ENCODE results near the gene GPN2. TPM values are rescaled to one million over a fixed set of nuclear protein-coding genes. Genes with fewer than 3 reads are reported as not detected.

The GPN2 gene
- total and polyA plus RNA-seq, 2 of the 4 experiments (the other 2 are of a cell fraction) = 15.4 to 22.2 TPM

DNA sequence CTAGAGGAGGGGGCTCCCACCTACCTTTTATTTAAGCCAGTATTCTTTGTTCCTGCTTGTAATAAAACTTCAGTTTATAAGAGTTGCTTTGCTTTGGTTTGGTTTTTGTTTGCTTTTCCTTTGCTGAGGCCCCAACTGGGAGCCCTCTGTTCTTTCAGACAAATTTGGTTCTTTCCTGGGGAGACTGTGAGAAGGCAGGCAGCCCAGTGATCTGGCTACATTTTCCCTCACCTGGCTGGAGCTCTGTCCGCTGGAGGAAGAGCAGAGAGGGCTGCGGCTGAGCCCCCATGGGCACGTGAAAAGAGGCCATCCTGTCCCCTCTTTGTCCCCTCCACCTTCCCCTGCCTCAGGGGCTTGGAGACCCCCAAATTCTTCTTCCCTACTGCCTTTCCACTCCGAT is 34.4 kb downstream of the GPN2 start:
- TF ChIP-seq POLR2A (IDR thresholded peaks at IDR 0.05; ENCODE audit: low read depth, low read length) (no peak), SMC3 (IDR thresholded peaks at IDR 0.05; ENCODE audit: low read depth, low read length) (no peak), FOS (IDR thresholded peaks at IDR 0.05; ENCODE audit: low read depth, low read length) (no peak), RFX5 (IDR thresholded peaks at IDR 0.05; ENCODE audit: low read depth, low read length) (no peak), RAD21 (IDR thresholded peaks at IDR 0.05; ENCODE audit: low read length) (no peak), ELK1 (IDR thresholded peaks at IDR 0.05; ENCODE audit: borderline replicate concordance, low read depth, low read length) (no peak), MXI1 (IDR thresholded peaks at IDR 0.05; ENCODE audit: borderline replicate concordance, low read depth, low read length) (no peak), CHD1 (IDR thresholded peaks at IDR 0.05; ENCODE audit: low read depth, low read length) (no peak), MAZ (IDR thresholded peaks at IDR 0.05; ENCODE audit: borderline replicate concordance, low read depth, low read length) (no peak), CTCF (conservative IDR thresholded peaks at IDR 0.05; ENCODE audit: low read depth, low read length) (no peak), USF2 (IDR thresholded peaks at IDR 0.05; ENCODE audit: low read depth, low read length) (no peak), NFE2L2 (IDR thresholded peaks at IDR 0.05; ENCODE audit: low read depth, low read length) (no peak), CEBPB (IDR thresholded peaks at IDR 0.05; ENCODE audit: low read depth, low read length) (no peak), BHLHE40 (IDR thresholded peaks at IDR 0.05; ENCODE audit: low read depth, low read length) (no peak)
- Histone ChIP-seq H4K20me1 (ENCODE audit: insufficient read depth, low read length) (peaks cover 4% of the 10 kb centered on the region; the same call in 1 of the 2 replicates), H2AK5ac (ENCODE audit: low read depth, low read length) (no peak overlapping the region), H4K8ac (ENCODE audit: low read depth in 2 of 2, low read length in 2 of 2) (no peak overlapping the region), H3K4ac (ENCODE audit: low read depth, low read length) (no peak overlapping the region), H3K4me3 (ENCODE audit: insufficient read depth, low read depth, low read length) (no peak overlapping the region), H3K9ac (ENCODE audit: low read depth, low read length) (no peak overlapping the region), H3K4me2 (ENCODE audit: low read depth, low read length) (no peak overlapping the region), H3K27ac (ENCODE audit: insufficient read depth, low read length) (no peak overlapping the region), H2BK5ac (ENCODE audit: low read depth, low read length, poor library complexity, severe bottlenecking) (no peak overlapping the region), H4K5ac (ENCODE audit: low read depth, low read length) (no peak overlapping the region), H3K4me1 (ENCODE audit: control insufficient read depth, insufficient read depth, low read length) (no peaks in the 10 kb centered on the region), H2AFZ (replicated peaks; ENCODE audit: low read length, poor library complexity) (no peak overlapping the region), H4K91ac (ENCODE audit: insufficient read depth, low read depth, low read length) (no peak overlapping the region), H2BK15ac (ENCODE audit: low read depth, low read length) (no peak overlapping the region), H3K9me1 (ENCODE audit: insufficient read depth, low read length) (no peaks in the 10 kb centered on the region), H3K9me3 (ENCODE audit: control insufficient read depth, insufficient read depth, low read length) (no peaks in the 10 kb centered on the region), H3K56ac (ENCODE audit: extremely low read depth, insufficient read depth, low read length) (no peak overlapping the region), H3K79me1 (ENCODE audit: low read depth in 1 of 2, low read length in 2 of 2) (no peaks in the 10 kb centered on the region), H3K18ac (ENCODE audit: low read depth, low read length) (no peak overlapping the region), H3K14ac (replicated peaks; ENCODE audit: low read depth, low read length) (no peak overlapping the region), H2AK9ac (replicated peaks; ENCODE audit: low read depth, low read length, poor library complexity) (no peak overlapping the region), H3K23ac (ENCODE audit: low read depth, low read length) (no peak overlapping the region), H3K36me3 (ENCODE audit: control insufficient read depth, insufficient read depth, low read length) (peaks cover 42% of the 10 kb centered on the region), H2BK120ac (ENCODE audit: low read depth, low read length) (no peak overlapping the region), H2BK20ac (ENCODE audit: low read depth, low read length) (no peak overlapping the region), H3K27me3 (ENCODE audit: control insufficient read depth, insufficient read depth, low read length) (no peaks in the 10 kb centered on the region)
- CTCF ChIA-PET = no interaction called here
- no TSS peak for BruUV-seq (replicated peaks)
- POLR2A ChIA-PET (ENCODE audit: unreplicated experiment) = no interaction called here
- dilution Hi-C loops (cut with HindIII; ENCODE audit: low sequenced_read_pairs, unreplicated experiment) = no loop called here
- no peak for DNase-seq
- intact Hi-C loops (cut with micrococcal nuclease) = no loop called here
- in situ Hi-C loops (cut with MboI; ENCODE audit: low sequenced_read_pairs) = no loop called here
- ATAC-seq (ENCODE audit: low read depth) = no peak
- 100% methylated on average over 2 of the region's 4 CpGs; no CpG with 5 or more reads in 1 of the 2 experiments for WGBS, 2 experiments (ENCODE audit: extremely low coverage in 2 of 2, insufficient read length in 1 of 2)

Data from IMR-90 (cell line).